Fibroblast of skin of back (primary cell): ENCODE measurements around the gene SNX9.
"Not testable (repeated sequence)": the region's sequence is repeated elsewhere in the genome, so short reads cannot be mapped to it uniquely, and the experiment has no call there.

Source experiments
- DNase-seq: peaks from one replicate; pipeline ENCODE4 v3.0.0-alpha.2; 2013

The SNX9 gene

DNA sequence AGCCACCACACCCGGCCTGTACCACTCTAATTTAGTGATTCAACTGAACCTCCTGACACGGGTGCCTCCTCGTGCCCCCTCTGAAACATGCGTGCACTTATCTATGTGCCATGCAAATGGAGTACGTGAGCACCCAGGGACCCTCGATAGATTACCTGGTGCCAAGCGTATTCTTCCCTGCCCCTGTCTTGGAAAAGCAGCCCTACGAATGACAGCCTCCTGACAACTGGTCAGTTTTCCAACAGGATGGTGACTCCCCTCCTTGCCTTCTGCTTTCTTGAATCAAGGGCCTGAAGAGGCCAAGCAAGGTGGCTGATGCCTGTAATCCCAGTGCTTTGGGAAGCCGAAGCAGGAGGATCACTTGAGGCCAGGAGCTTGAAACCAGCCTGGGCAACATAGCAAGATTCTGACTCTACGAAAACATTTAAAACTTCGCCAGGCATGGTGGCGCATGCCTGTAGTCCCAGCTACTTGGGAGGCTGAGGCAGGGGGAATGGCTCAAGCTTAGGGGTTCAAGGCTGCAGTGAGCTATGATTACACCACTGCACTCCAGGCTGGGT is 133.2 kb downstream of the SNX9 start:
- no peak for DNase-seq

DNA sequence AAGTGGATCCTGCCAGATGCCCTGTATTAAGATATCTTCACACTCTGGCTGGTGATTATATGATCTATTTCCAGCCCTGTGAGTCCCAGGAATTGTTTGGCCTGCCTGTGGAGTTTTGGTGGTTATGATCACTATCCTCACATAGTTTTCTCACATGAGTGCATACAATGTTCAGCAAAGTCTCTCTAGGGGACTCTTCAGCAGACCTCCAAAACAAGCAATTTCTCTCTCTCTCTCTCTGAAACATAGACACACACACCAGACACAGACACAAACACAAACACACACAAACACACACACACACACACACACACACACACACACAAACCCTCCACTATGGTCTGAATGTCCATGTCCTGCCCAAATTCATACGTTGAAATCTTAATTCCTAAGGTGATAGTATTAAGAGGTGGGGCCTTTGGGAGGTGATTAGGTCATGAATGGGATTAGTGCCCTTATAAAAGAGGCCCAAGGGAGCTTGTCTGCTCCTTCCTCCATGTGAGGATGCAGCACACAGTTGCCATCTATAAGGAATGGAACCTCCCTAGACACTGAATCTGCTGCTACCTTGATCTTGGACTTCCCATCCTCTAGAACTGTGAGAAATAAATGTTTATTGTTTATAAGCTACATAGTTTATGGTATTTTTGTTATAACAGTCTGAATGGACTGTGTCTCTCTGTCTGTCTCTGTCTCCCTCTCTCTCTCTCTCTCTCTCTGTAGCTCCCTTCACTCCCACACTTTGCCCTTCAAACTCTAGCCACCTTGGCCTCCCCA is 136.6 kb downstream of the SNX9 start:
- DNase-seq: no peak

DNA sequence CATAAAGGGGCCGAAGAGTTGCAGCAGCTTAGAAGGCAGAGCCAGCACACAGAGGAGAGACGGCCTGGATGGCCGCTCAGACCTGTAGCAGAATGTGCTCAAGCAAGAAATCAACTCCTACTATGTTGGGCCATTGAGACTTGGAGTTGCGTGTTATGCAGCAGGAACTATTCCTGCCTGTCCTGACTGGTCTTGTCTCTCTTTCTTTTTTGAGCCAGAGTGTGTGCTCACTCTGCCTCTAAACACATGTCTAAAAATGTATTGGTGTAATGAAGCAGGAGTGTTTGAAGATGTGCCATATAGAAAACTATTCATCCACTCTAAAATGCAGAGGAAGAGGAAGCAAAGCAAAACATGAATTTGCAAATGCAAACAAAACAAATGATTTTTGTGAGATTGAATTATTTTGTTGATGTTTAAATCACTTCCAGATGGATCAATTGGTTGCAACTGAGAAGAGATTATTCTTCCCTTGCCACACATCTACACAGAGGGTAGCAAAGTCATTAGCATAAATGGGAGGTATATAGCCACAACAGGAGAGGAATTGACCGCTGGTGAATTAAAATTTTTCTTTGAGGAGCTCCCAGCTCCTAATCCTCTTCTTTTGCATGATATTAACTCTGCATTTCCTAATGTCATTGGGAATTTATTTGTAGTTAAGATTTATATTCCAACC is 138.2 kb downstream of the SNX9 start:
- DNase-seq: no peak

DNA sequence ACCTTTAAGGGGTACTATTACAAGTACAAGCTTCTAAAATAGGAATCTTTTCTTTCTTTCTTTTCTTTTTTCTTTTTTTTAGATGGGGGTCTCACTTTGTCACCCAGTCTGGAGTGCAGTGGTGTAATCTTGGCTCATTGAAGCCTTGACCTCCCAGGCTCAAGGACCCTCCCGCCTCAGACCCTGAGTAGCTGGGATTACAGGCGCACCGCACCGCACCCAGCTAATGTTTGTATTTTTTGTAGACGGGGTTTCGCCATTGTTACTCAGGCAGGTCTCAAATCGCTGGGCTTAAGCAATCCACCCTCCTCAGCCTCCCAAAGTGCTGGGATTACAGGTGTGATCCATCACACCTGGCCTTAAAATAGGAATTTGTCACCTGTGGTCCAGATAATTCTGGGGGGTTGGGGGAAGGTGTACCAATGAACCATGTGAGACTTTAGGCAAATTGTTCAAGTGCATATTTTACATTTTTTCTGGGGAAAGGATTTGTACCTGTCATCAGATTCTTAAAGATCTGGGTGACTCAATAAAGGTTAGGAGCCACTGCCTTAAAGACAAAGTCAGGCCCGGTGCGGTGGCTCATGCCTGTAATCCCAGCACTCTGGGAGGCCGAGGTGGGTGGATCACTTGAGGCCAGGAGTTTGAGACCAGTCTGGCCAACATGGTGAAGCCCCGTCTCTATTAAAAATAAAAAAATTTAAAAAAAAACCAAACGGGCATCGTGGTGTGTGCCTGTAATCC is 139.0 kb downstream of the SNX9 start:
- peak; percentile 67 for DNase-seq

DNA sequence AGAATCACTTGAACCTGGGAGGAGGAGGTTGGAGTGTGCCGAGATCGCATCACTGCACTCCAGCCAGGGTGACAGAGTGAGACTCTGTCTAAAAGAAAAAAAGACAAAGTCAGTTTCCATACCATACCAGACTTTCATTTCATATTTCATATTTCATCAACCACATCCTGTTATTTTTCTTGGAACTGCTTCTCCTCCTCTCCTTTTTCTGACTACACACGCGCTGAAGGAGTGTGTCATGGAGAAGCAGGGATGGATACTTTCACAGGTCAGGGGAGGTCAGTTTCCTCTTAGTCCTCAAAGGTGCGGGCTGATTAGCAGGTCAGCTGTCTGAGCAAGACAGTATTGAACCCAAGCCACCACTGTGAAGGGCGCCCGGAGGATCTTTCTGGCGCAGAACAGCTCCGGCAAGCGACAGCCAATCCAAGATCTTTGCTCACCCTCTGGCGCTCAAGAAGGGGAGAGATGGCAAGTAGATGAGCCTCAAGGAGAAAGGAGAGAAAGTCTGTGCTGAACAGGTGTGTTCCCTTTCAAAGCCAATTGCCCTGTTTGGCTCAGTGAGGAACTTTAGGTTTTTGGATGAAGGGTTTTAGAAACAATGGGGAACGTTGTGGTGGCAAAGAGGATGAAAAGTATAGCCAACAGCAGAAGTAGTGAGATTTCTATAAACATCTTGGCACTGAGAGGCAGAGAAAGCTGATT is 139.7 kb downstream of the SNX9 start:
- DNase-seq: peak; percentile 96

DNA sequence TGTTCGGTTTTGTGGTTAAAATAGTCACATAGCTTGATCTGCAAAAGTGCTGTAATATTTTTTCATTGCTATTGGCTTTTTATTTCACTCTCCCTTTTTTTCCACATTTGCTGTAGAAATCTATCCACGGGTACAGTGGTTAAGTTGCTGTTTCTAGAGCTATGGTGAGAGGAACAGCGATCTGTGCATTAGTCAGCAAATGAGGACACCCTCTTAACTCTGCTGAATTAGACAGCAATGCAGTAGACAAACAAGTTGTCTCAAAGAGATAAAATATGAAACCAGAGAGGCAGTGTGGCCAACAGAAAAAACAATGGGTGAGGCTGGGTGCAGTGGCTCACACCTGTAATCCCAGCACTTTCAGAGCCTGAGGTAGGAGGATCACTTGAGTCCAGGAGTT is 141.1 kb downstream of the SNX9 start:
- DNase-seq: peak; percentile 57

DNA sequence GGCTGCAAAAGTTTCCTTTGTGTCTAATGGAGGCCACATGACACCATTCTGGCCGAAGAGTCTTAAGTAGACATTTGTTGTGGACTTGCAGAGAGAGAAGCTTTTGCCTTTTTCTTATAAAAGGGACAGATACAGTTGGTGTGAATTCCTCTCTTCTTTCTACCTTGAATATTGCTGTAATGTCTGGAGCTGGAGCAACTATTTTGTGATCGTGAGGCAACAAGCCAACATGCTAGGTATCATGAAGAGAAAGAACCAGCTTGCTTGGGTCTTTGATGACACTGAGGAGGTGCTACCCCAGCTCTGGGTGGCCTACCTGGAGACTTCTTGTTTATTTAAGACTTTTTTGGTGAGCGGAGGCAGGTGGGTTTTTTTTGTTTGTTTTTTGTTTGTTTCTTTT is 142.3 kb downstream of the SNX9 start:
- no peak for DNase-seq

DNA sequence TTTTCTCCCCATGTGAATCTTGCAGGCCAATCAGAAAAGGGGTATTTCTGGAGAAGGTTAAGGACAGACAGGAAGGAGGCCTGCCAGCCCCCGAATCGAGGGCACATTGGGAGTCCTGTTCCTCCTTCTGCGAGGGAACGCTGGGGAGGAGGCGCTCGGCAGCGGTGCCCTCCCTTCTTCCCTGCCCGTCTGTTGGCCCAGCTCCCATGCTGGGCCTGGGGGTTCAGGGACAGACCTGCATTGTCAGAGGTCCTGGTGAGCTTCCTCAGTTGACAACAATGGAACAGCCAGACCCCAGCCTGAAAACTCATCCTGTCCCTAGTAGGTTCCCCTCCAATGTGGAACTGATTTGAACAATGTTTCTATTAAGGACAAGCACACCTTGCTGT is 143.5 kb downstream of the SNX9 start:
- DNase-seq: no peak

DNA sequence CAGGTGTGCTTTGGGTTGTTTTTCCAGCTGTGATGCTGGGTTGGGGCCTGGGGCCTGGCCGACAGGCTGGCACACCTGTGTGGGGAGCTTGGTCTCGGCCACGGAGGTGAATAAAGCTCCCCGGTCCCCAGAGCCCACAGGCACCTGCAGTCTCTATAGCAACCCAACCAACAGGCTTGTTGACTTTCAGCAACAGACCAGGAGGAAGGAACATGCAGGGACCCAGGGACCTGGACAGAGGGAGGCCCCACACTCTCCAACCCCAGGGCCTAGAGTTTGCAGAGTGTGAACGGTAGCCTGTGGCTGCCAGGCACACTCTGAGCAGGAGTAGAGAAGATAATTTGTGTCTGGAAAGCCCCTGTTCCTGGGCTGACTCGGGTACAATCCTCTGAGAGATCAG is 144.0 kb downstream of the SNX9 start:
- no peak for DNase-seq

DNA sequence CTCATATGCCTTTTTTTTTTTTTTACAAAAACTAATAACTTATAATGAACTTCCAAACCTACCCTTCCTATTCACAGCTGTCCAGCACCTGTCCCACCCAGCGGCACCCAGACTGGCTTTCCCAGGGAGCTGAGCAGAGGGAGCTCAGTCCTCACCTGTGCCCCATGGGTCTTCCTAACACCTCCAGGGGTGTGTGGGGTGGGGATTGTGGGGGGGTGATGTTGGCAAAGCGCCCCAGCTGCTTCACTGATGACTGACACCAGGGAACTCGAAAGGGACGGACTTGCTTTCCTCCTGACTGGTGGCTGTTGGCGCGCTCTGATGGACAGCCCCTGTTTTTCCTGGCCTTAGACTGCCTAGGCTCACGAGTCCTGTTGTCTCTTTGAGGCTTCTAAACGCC is 144.4 kb downstream of the SNX9 start:
- DNase-seq: no peak

DNA sequence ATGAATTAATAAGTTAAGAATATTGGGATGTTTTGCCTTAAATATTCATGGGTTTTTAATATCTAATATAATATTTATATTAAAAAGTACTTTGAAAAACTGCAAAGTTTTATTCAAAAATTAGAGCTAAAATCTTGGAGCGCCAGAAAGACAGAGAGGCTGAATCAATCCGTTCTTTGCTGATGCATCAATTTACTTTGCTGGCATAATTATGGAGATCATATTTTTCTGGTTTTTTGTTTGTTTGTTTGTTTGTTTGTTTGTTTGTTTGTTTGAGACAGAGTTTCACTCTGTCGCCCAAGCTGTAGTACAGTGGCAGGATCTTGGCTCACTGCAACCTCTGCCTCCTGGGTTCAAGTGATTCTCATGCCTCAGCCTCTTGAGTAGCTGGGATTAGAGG is 149.1 kb downstream of the SNX9 start:
- not testable (repeated sequence) for DNase-seq

DNA sequence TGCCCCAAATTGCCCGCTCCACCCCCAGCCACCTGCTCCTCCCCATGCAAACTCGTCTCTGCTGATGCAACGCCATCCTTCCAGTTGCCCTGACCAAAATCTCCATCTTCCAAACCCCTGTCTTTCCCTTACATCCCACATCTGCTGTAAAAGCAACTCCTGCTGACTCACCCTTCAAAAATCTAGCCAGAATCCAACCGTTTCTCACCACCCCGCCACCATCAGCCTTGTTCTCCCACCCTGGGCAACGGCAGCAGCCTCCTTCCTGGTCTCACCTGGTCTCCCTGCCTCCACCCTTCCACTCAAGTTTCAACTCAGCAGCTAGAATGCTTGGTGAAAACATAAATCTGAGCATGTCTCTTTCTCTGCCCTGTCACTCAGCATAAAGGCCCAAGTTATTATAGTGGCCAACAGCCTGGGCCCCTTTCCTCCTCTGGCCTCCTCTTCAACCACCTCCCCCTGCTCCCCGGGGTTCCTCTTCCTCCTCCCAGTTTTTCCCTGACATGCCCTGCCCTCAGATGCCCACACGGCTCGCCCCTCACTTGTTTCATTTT is 151.4 kb downstream of the SNX9 start:
- DNase-seq: peak; percentile 75

DNA sequence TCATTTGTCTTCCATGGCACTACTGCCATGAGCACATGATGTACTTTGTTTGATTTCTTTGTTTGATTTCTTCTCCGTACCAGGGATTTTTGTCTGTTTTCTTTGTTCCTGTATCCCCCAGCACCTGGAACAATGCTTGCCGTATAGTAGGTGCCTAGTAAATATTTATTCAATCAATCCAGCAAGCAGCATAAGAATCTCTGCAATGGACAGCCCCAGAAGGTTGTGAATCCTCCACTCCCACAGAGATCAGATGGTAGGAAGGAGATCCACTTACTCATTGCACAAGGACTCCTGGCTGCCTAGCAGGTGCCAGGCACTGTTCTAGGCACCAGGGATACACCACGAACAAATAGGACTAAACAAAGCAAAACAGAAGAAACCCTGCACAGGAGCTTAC is 151.9 kb downstream of the SNX9 start:
- DNase-seq: no peak

DNA sequence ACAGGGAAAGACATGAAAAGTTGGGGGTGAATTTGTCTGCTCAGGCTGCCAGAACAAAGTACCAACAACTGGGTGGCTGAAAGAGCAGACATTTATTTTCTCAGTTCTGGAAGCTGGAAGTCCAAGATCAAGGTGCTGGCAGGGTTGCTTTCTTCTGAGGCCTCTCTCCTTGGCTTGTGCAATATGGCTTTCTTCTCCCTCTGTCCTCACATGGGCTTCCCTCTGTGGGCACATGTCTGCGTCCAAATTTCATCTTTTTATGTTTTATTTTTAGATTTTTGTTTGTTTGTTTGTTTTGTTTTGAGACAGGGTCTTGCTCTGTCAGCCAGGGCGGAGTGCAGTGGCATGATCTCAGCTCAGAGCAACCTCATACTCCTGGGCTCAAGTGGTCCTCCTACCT is 152.4 kb downstream of the SNX9 start:
- DNase-seq: no peak

DNA sequence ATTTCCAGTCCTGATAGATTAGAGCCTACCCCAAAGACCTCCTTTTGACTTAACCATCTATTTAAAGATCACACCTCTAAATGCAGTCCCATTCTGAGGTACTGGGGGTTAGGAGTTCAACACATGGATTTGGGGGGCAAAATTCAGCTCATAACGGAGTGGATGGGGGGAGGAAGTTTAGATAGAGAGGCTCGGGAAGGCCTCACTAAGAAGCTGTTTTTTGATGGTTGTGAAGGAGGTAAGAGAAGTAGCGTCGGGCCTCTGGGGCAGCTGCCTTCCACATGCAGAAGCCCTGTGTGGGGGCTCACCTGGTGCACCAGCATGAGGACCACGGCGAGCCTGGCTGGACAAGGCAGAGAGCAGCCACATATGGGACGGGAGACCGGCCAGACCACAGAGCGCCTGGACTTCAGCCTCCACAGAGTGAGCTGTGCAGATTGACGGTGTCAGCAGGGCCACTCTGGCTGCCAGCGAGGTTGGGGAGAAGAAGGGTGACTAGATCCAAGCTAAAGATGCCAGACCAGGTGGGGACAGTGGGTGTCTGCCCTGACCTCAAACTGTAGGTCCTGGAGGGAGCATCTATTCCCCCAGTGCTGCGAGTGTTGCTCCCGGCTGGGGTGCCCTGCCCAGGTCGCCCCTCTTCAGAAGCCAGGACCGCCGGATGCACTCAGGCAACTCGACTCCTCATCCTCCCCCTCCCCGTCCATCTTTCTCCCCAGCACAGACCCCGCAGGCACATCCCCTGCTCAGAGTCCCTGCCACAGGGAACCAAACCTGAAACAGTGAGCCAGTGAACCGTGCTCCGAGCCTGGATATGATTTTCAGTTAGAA is 153.5 kb downstream of the SNX9 start:
- DNase-seq: no peak

DNA sequence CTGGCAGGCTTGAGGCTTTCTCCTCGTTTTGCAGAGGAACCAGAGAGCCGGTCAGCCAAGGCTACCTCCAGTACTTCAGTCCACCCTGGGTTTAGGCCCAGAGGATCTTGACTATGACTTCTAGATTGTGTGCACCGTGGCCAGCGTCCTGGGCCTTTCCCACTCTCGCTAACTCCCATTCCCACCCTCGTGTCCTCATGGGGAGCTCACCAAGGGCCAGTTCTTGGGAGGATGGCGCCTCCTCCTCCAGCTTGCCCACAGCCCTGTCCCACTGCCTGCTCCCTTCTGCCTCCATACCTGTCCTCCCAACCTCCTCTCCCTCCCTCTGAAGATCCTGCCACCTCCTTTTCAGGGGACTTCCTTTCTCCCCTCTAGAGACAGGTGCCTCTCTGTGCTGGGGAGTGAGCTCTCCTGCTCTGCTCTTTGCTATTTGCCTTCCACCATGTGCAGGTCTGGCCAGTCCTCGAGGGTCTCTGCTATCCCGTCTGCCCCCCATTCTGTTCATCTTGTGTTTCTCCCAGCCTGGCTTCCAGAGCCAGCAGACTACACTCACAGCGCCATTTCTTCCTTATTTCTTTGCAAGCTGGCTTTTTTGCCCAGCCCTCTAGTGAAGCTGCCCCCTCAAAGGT is 154.2 kb downstream of the SNX9 start:
- no peak for DNase-seq

DNA sequence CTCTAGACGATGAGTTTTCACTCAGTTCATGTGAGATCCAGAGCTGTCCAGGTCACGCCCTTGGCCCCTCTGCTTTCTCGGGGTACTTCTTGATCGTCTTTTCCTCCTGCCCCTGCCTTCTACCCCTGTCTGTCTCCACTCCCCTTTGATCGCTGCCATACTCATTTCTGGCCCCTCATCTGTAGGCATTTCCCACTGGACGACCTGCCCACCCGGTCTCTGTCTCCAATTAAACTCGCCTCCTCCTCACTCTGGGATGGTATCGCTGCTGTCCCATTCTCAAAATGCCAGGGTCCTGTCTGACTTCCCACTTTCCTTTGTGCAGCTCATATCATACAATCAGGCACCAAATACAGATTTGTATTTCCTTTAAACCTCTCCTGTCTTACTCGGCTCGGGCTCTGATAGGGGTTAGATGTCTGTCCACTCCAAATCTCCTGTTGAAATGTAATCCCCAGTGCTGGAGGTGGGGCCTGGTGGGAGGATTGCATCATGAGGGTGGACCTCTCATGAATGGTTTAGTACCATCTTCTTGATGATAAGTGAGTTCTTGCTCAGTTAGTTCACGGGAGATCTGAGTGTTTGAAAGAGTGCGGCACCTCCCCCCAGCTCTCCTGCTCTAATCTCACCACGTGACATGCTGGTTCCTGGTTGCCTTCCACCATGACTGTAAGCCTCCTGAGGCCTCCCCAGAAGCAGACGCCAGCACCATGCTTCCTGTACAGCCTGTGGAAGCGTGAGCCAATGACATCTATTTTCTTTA is 155.2 kb downstream of the SNX9 start:
- DNase-seq: no peak

DNA sequence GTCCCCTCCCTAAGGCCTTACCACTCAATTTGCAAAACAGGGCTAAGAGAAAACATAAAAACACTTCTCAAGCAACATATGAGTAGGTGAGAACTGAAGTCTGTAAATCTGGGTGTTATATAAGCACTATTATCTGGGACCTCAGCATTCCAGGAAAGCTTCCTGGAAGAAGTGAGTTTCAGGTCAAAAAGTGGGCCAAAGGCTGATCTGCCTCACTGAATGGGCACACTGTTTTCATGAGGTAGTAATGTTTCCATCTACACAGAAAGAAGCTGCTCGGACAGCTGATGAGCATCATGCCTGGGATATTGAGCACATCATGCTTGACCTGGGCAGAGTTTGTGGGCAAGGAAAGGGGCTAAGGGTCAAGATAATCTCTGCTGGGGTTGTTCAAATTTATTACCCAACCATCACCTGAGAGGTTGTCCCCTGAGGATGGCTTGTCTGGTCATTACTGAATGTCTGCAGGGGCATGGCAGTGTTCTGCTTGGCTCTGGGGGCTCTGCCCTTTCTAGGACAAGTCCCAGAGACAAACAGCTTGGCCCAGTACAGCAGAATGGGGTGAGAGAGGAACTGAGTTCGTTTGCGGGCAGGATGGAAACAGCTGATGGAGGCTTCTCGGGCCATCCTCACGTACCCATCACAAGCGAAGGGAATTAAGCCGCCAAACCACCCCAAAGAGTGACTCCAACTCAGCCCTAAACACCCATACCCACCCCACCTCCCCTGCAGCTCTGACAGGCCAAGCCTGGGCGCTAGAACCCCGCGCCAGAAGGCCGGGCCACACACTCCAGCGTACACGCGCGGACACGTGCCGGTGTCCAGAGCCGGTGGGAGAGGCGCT is 157.5 kb downstream of the SNX9 start:
- DNase-seq: no peak

DNA sequence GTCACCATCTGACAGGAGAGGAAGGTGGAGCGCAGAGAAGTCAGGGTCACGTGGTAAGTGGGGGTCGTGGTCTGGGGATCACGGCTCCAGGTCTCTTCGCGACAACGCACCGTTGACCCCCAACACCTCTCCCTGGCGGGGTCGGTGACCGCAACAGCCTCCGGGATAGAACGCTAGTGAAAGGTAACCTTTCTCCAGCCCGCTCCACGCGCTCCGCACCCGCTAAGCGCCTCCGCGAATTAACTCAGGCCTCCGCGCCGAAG is 158.0 kb downstream of the SNX9 start:
- no peak for DNase-seq
